CD4-positive, alpha-beta T cell treated with Interleukin-15 for 1 hour (primary cell): ENCODE results near the gene NAP1L4.
A peak's percentile ranks its signal among the peaks of the same experiment; 100 is the strongest.
"Not testable (repeated sequence)": the region's sequence is repeated elsewhere in the genome, so short reads cannot be mapped to it uniquely, and the experiment has no call there.

ENCODE experiments used
- DNase-seq: peaks from one replicate; pipeline ENCODE4 v3.0.0-alpha.2; 2020

NAP1L4 gene

GRCh38 chr11:2921261-2921660 is 70.9 kb downstream of the NAP1L4 start:
- no peak for DNase-seq

GRCh38 chr11:2920343-2920742 is 71.8 kb downstream of the NAP1L4 start:
- no peak for DNase-seq

- no peak for DNase-seq
These were observed 72.3 kb downstream of the NAP1L4 start for GRCh38 chr11:2919837-2920236.

DNA sequence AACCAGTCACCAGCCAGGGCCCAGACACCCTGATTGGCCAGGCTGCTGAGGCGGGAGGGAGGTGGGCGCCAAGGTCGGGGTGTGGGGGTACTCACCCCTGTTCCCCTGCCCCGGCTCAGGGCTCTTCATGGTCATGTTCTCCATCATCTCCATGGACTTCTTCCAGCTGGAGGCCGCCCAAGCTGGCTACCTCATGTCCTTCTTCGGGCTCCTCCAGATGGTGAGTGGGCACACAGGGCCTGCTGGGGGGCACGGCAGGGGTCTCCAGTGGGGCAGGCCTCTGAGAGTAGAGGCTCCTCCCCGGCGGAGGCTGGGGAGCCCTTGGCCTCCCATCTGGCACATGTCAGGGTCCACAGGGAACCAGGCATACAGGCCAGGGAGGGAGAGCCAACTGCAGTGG is 72.9 kb downstream of the NAP1L4 start:
- no peak for DNase-seq

DNA sequence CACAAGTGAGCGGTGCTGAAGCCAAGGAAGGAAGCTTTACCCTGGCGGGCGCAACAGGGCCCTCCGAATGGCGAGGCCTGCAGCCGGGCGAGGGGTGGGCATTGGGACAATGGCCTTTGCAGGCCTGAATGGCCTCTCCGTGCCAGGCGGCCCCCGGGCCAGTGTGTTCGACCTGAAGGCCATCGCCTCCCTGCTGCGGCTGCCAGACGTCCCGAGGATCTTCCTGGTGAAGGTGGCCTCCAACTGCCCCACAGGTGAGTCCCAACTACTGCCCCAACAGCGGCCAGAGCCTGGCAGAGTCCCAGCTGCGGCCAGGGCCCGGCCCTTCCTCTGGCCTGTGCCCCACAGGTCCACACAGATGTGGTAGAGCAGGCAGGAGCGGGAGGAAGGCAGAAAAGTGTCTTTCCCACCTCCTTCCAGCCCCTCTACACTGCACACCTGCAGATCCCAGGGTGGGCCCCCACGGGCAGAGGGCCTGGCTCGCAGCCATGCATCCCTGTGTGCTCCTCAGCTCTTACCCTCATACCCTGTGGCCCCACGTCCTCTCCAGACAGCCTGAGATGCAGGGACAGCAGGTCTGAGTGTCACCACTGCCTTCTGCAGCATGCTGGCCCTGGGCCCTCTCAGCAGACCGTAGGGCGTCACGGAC is 74.2 kb downstream of the NAP1L4 start:
- DNase-seq: no peak

- DNase-seq: no peak
These were observed 75.1 kb downstream of the NAP1L4 start for GRCh38 chr11:2916892-2917645.

- DNase-seq: no peak
These were observed 75.8 kb downstream of the NAP1L4 start for GRCh38 chr11:2916114-2916891.

GRCh38 chr11:2915473-2915872 is 76.7 kb downstream of the NAP1L4 start:
- DNase-seq: no peak

- DNase-seq: no peak
These were observed 77.5 kb downstream of the NAP1L4 start for GRCh38 chr11:2914455-2915195.

DNA sequence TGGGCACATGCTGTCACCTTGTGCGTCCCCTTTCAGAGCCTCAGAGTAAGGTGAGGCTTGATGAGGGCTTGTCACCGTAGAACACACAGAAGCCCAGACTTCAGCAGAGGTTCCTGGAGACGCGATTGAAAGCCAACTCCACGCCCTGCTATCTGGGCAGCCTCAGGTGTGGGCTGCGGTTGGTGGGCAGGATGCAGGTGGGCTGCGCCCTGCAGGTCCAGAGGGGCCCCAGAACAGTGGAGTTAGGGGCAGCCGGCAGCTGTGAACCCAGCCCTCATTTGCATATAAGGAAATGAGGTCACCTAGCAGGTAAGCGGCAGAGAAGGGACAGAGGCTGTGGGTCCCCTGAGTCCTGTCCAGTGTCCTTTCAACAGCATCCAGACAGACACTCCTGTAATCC is 78.4 kb downstream of the NAP1L4 start:
- no peak for DNase-seq

DNA sequence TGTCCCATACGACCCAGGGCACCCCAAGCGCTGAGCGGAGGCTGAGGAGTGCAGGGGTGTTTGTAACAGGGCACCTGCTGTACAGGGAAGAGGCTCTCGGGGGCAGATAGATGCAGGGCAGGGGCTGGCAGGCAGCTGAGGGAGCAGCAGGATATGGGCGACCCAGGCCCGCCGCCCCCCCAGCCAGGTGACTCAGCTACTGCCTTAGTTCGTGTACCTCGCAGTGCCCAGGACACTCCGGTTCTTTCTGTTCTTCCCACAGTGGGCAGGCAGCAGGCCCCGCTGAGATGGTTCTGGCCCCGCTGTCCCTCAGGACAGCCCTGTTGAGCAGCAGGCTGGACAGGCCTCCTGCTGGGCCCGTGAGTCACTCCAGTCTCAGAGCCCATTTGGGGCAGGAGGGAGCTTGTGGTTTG is 79.1 kb downstream of the NAP1L4 start:
- no peak for DNase-seq

DNA sequence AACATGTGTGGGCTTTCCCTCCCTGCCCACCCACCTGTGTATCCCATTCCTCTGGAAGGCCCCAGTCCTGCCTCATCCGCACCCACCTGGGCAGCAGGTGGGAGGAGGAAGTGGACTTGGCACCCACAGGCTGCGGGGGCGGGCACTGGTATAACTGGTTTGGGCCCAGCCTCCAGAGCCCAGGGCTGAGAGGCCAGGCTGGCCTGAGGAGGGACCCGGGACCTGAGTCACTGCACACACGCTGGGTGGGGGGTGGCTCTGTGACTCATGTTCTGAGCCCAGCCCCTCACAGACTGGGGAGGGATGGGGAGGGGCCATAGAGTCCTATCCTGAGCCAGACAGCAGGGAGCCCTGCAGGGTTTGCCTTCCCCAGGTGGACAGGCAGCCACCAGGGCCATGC is 79.6 kb downstream of the NAP1L4 start:
- DNase-seq: peak; percentile 26

DNA sequence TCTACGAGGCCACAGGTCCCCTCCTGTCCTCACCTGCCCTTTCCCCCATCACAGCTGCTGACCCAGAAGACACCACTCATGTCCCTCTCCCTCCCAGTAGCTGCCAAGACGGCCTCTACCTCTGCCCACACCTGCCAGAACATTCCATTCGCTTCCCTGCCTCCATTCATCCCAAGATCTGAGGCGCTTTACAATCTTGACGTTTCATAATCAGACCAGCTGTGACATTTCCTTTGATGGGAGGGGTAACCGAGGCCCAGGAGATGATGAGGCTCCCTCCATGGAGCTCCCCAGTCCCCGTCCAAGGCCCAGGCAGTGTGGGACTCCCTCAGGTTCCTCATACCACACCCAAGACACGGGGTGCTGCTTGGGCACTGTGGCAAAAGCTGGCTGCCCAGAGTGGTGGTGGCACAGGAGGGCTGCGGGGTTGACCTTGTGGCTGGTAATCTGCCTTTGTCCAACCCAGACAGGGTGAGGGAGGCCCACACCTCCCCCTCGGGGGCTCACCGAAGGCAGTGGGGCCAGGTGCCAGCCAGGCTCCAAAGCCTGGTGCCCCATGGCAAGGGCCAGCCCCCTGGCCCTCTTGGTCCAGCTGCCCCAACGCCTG is 80.2 kb downstream of the NAP1L4 start:
- DNase-seq: no peak

DNA sequence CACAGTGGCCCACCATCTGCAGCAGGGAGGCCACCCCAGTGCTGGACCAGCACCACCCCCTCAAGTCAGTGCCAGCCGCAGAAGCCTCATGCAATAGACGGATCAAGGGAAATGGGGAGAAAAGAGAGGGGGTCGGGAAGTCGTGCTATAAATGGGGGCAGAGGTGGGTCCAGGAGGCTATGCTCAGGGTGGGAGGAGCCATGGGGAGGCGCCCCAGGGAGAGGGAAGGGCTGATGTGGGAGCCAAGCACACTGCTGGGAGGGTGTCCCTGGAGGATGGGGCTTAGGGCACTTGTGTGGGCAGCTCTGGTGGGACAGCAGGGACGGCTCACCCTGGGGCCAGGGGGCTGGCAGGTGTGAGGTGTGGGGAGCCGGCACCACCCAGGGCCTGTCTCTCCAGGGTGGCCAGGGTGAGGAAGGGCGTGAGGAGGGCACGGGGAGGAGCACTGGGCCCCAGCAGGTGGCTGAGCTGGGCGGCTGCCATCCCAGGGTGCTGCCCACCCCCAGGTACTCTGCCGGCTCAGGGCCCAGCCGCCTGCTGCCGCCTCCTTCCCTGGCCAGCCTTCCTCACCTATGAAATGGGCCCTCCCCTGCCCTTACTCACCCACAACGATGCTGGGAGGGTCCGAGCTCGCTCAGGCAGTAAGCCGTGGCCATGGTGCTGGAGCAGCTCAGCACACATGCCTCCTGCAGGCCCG is 80.9 kb downstream of the NAP1L4 start:
- no peak for DNase-seq

DNA sequence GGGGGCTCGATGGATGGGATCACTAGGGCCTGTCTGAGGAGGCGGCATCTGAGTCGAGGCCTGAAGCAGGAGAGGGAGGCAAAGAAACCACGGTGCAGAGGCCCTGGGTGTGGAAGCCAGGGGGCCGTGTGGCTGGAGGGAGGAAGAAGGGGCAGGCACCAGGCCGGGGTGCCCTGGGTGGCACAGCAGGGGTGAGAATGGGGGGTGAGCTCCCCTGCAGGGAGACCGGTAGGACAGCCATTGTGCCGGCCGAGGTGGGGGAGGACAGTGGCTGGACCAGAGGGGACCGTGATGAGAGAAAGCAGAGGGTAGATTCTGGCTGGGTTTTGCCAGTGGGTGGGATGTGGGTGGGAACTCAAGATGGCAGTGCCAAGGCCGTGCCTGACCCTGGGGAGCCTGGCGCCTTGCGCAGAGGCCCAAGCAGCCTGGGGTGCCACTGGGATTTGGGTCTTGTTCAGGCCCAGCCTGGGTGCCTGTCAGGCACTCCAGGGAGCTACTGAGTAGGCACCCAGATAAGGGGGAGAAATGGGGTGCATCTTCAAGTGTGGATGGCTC is 81.7 kb downstream of the NAP1L4 start:
- DNase-seq: no peak

- no peak for DNase-seq
These were observed 82.8 kb downstream of the NAP1L4 start for GRCh38 chr11:2909133-2909902.

- no peak for DNase-seq
These were observed 84.0 kb downstream of the NAP1L4 start for GRCh38 chr11:2908130-2908529.

DNA sequence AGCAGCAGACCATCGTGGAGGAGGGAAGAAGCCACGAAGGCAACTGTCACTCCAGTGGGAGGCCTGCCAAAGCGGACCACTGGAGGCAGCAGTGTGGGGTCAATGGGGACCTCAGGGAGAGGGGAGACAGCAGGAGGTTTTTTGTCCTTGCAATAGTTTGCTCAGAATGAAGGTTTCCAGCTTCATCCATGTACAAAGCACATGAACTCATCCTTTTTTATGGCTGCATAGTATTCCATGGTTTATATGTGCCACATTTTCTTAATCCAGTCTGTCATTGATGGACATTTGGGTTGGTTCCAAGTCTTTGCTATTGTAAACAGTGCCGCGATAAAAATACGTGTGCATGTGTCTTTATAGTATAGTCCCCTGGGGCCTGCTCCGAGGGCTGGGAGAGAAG is 86.8 kb downstream of the NAP1L4 start:
- not testable (repeated sequence) for DNase-seq

GRCh38 chr11:2904153-2905052 is 87.7 kb downstream of the NAP1L4 start:
- no peak for DNase-seq

DNA sequence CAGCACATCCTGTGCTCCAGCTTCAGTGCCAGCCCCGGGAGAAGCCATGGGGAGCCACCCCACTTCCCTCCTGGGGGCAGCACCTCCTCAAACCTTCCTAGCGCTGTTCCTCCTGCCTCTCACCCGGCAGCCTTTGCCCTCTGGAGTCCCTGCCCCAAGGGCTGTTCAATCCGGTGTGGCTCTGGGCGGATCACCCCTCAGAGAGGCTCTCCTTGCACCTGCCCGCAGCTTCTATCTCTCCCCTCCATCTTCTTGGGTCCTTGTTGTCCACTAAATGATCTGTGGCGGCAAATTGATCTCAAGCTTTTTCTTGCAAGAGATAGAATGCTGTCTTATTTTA is 88.5 kb downstream of the NAP1L4 start:
- DNase-seq: no peak
